Activated CD4-positive, alpha-beta memory T cell treated with anti-CD3 and anti-CD28 coated beads for 36 hours (primary cell): ENCODE measurements around the gene FOXP1. TPM values are rescaled to one million over a fixed set of nuclear protein-coding genes. Genes with fewer than 3 reads are reported as not detected.

ENCODE experiments used
- CTCF ChIA-PET: fragments of 350-600 bp; sonication (Branson Sonifier 250); formaldehyde crosslinking; loops from one replicate; lab custom pipeline; 2021; ENCODE audit warnings: antibody characterized with exemption, inconsistent platforms; lab: Charles Lee
- POLR2A ChIA-PET: fragments of 350-600 bp; sonication (Branson Sonifier 250); formaldehyde crosslinking; loops from one replicate; lab custom pipeline; 2021; ENCODE audit warnings: antibody characterized with exemption; lab: Charles Lee
- DNase-seq: peaks from one replicate; pipeline ENCODE4 v3.0.0-alpha.2; 2020
- H3K27ac Mint-ChIP-seq: one replicate; pipeline ENCODE4 v1.8.0; 2021; ENCODE audit warnings: mixed read lengths
- H3K27me3 Mint-ChIP-seq: one replicate; pipeline ENCODE4 v1.8.0; 2021; ENCODE audit warnings: mixed read lengths
- H3K36me3 Mint-ChIP-seq: one replicate; pipeline ENCODE4 v1.8.0; 2021; ENCODE audit warnings: mixed read lengths
- H3K4me1 Mint-ChIP-seq: one replicate; pipeline ENCODE4 v1.8.0; 2021; ENCODE audit warnings: low read depth, mixed read lengths
- H3K4me3 Mint-ChIP-seq: one replicate; pipeline ENCODE4 v1.8.0; 2021; ENCODE audit warnings: mild to moderate bottlenecking, mixed read lengths
- H3K9me3 Mint-ChIP-seq: one replicate; pipeline ENCODE4 v1.8.0; 2021; ENCODE audit warnings: mixed read lengths
- intact Hi-C: fragments of 100-400 bp; cut with micrococcal nuclease; formaldehyde crosslinking; loops from one replicate; pipeline ENCODE4 v1.15.1; 2023
- total RNA-seq, 2 experiments: library from RNA; stranded (reverse); gene quantifications; one replicate each; pipeline ENCODE4 v1.2.3, GENCODE V29; 2021

Gene FOXP1
- total RNA-seq, 2 experiments from 2014 or later, result 94.4 to 102 TPM

GRCh38 chr3:71166339-71167240, 416.9 kb downstream of the FOXP1 start:
- Mint-ChIP-seq H3K27me3 (no peaks in the 10 kb centered on the region), H3K4me3 (no peak overlapping the region), H3K9me3 (peaks cover 2% of the 10 kb centered on the region), H3K4me1 (peaks cover 26% of the 10 kb centered on the region), H3K27ac (no peak overlapping the region), H3K36me3 (peaks cover 23% of the 10 kb centered on the region)
- ChIA-PET POLR2A (no interaction called here), CTCF (no interaction called here)
- DNase-seq, result no peak
- intact Hi-C loops, result no loop called here

- DNase-seq, result no peak
- CTCF ChIA-PET, result no interaction called here
- POLR2A ChIA-PET, result no interaction called here
- H3K27me3 Mint-ChIP-seq, result no peaks in the 10 kb centered on the region
- H3K9me3 Mint-ChIP-seq, result peaks cover 11% of the 10 kb centered on the region
- H3K4me1 Mint-ChIP-seq, result peaks cover 41% of the 10 kb centered on the region
- no peak overlapping the region for H3K4me3 Mint-ChIP-seq
- H3K27ac Mint-ChIP-seq, result no peak overlapping the region
- peaks cover 34% of the 10 kb centered on the region for H3K36me3 Mint-ChIP-seq
- intact Hi-C loops, result no loop called here
Measured at GRCh38 chr3:71164881-71165280, 418.6 kb downstream of the FOXP1 start.

DNA sequence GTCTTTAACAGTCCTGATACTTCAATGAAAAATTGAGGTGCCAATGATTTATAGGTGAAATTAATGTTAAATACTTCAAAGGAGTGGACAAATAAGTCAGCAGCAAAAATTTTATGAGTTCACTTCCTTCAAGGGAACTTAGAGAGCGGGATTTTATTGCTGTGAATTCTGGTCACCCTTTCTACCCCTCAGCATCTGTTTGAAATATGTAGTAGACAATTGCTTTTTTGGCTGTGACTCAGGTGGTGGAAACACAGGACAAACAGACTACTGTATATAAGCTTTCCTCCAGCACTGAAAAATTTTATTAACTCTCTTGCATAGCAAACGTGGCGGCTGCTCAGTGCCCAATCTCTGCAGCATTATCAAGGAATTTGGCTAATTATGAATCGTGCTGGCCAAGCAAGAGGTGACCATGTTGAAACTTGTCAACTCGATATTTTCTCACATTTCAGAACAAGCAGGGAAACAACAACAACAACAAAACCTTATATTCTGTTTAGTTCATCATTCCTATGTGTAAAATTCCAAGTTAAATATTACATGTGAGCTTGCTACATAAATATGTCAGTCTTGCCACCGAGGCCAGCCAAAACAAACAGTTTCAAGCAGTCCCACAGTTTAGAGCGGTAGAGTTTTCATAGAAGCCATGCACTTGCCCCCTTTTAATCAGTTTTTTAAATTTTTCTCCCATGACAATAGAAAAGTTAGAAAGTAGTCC, 420.2 kb downstream of the FOXP1 start:
- Mint-ChIP-seq H3K27ac (no peak overlapping the region), H3K9me3 (peaks cover 11% of the 10 kb centered on the region), H3K4me1 (peaks cover 39% of the 10 kb centered on the region), H3K27me3 (no peaks in the 10 kb centered on the region), H3K4me3 (no peak overlapping the region), H3K36me3 (peaks cover 40% of the 10 kb centered on the region)
- ChIA-PET POLR2A (no interaction called here), CTCF (no interaction called here)
- intact Hi-C loops, result no loop called here
- DNase-seq, result no peak

GRCh38 chr3:71162221-71162620, 421.3 kb downstream of the FOXP1 start:
- Mint-ChIP-seq H3K27me3 (no peaks in the 10 kb centered on the region), H3K9me3 (peaks cover 11% of the 10 kb centered on the region), H3K27ac (peak overlapping the region; percentile 20), H3K4me3 (no peak overlapping the region), H3K36me3 (peaks cover 36% of the 10 kb centered on the region), H3K4me1 (peaks cover 44% of the 10 kb centered on the region)
- DNase-seq, result no peak
- ChIA-PET CTCF (interaction anchor here (0.7 kb wide), 1 partner anchor 20 kb away, joined by 3 read pairs; no protein-coding TSS in a partner anchor), POLR2A (interaction anchor here (0.5 kb wide), 1 partner anchor 23 kb away, joined by 3 read pairs; no protein-coding TSS in a partner anchor)
- intact Hi-C loops, result no loop called here

DNA sequence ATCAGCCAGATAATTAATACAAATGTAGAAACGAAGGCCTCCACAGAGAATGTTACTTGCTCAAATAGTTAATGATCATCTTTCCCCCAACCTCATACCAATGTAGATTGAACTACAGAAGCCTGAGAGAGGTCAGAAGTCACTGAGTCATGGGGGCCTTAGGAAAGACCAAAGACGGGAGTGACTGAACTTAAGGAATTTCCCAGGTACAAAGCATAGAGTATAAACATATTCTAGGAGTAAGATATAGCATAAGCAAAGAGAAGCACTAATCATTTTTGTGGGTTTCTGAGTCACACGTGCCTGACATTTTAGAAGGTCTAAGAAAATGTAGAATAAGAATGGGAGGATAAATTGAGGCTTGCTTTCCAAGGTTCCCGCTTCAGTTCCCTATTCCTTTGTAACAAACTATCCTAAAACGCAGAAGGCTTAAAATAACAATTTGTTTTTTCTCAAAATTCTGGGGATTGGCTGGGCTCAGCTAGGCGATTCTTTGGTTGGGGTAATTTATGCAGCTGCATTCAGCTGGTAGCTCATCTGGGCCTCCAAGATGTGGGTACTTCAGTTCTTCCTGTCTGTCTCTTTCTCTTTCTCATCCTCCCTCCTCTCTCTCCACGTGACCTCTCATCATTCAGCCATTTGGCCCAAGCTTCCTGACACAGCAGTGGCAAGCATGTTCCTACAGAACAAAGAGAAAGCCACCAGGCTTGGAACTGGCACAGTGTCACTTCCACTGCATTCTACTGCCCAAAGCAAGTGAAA, 422.6 kb downstream of the FOXP1 start:
- Mint-ChIP-seq H3K36me3 (peaks cover 31% of the 10 kb centered on the region), H3K9me3 (peaks cover 10% of the 10 kb centered on the region), H3K27ac (peak overlapping the region; percentile 51), H3K4me1 (peaks cover 56% of the 10 kb centered on the region), H3K4me3 (no peak overlapping the region), H3K27me3 (no peaks in the 10 kb centered on the region)
- peak; percentile 18 for DNase-seq
- ChIA-PET CTCF (no interaction called here), POLR2A (no interaction called here)
- intact Hi-C loops, result no loop called here

- H3K27me3 Mint-ChIP-seq, result no peaks in the 10 kb centered on the region
- H3K36me3 Mint-ChIP-seq, result peaks cover 20% of the 10 kb centered on the region
- intact Hi-C loops, result no loop called here
- ChIA-PET POLR2A (no interaction called here), CTCF (no interaction called here)
- H3K9me3 Mint-ChIP-seq, result peaks cover 5% of the 10 kb centered on the region
- peaks cover 61% of the 10 kb centered on the region for H3K4me1 Mint-ChIP-seq
- H3K4me3 Mint-ChIP-seq, result no peak overlapping the region
- H3K27ac Mint-ChIP-seq, result no peak overlapping the region
- no peak for DNase-seq
Measured at GRCh38 chr3:71156062-71156665, 427.4 kb downstream of the FOXP1 start.

DNA sequence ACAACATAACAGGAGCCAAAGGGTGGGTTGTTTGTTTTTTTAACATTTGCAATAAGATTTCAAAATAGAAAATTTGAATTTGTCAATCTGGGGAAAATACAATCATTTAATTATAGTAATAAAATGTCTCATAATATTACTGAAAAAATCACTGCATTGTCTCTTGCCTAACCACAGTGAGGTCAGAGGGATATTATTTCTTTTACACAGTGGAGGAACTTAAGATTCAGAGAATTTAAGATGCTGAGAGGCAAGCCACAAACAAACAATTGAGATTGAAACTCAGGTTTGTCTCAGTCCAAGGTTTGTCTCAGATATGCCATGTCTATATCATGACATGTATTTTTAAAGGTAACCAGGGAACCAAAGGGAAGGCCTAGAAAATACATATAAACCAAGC, 428.7 kb downstream of the FOXP1 start:
- H3K9me3 Mint-ChIP-seq, result no peaks in the 10 kb centered on the region
- H3K36me3 Mint-ChIP-seq, result peaks cover 11% of the 10 kb centered on the region
- no peaks in the 10 kb centered on the region for H3K27me3 Mint-ChIP-seq
- no peak for DNase-seq
- peaks cover 63% of the 10 kb centered on the region for H3K4me1 Mint-ChIP-seq
- no peak overlapping the region for H3K27ac Mint-ChIP-seq
- H3K4me3 Mint-ChIP-seq, result no peak overlapping the region
- intact Hi-C loops, result no loop called here
- ChIA-PET CTCF (no interaction called here), POLR2A (no interaction called here)

GRCh38 chr3:71153713-71154112, 429.8 kb downstream of the FOXP1 start:
- H3K4me3 Mint-ChIP-seq, result no peak overlapping the region
- peaks cover 66% of the 10 kb centered on the region for H3K4me1 Mint-ChIP-seq
- no peaks in the 10 kb centered on the region for H3K27me3 Mint-ChIP-seq
- ChIA-PET POLR2A (interaction anchor here (1.4 kb wide), 1 partner anchor 89 kb away, joined by 4 read pairs; no protein-coding TSS in a partner anchor), CTCF (no interaction called here)
- H3K9me3 Mint-ChIP-seq, result no peaks in the 10 kb centered on the region
- H3K36me3 Mint-ChIP-seq, result peaks cover 5% of the 10 kb centered on the region
- H3K27ac Mint-ChIP-seq, result no peak overlapping the region
- DNase-seq, result no peak
- intact Hi-C loops, result no loop called here

- intact Hi-C loops, result no loop called here
- no peaks in the 10 kb centered on the region for H3K27me3 Mint-ChIP-seq
- DNase-seq, result no peak
- POLR2A ChIA-PET, result interaction anchor here (1.4 kb wide), 1 partner anchor 90 kb away, joined by 4 read pairs; no protein-coding TSS in a partner anchor
- CTCF ChIA-PET, result no interaction called here
- no peaks in the 10 kb centered on the region for H3K9me3 Mint-ChIP-seq
- peaks cover 62% of the 10 kb centered on the region for H3K4me1 Mint-ChIP-seq
- no peak overlapping the region for H3K4me3 Mint-ChIP-seq
- H3K36me3 Mint-ChIP-seq, result peaks cover 5% of the 10 kb centered on the region
- no peak overlapping the region for H3K27ac Mint-ChIP-seq
Measured at GRCh38 chr3:71152892-71153265, 430.6 kb downstream of the FOXP1 start.

DNA sequence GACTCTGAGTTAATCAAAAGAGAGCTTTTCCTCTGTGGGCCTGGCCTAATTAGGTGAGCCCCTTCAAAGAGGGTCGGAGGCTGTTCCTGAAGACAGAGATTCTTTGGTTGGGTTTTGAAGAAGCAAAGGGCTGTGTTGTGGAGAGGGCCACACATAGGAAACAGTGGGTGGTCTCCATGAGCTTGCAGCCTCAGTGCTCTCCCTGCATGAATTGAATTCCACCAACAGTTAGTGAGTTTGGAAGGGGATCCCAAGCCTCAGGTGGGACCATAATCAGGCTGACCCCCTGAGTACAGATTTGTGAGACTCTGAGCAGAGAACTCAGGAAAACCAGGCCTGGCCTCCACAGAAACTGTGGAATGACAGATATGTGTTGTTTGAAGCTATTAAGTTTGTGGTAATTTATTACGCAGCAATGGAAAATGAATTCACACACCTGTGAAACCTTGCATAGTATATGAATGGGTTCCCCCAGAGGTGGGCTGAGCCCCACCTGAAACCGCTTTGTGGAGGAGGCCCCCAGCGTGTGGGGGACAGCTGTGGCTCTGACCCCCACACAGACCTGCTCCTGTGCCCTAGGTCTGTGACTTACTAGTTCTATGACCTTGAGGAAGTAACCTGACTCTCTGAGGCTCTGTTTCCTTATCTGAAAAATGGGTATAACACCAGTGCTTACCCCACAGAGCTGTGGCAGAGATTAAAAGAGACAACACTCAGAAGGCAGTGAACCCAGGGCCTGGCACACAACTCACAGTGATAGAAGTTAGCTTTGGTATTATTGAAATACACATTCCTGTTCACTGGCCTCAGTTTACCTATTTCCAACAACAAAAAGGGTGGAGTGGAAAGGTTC, 431.3 kb downstream of the FOXP1 start:
- no peak for DNase-seq
- H3K4me3 Mint-ChIP-seq, result no peak overlapping the region
- peaks cover 61% of the 10 kb centered on the region for H3K4me1 Mint-ChIP-seq
- no peak overlapping the region for H3K27ac Mint-ChIP-seq
- peaks cover 5% of the 10 kb centered on the region for H3K36me3 Mint-ChIP-seq
- H3K27me3 Mint-ChIP-seq, result no peaks in the 10 kb centered on the region
- ChIA-PET CTCF (no interaction called here), POLR2A (no interaction called here)
- intact Hi-C loops, result no loop called here
- H3K9me3 Mint-ChIP-seq, result no peaks in the 10 kb centered on the region
